Spleen (tissue), 7 donors: ENCODE data around the gene TUBB6.

Source experiments
- CTCF ChIP-seq, 11 experiments: fragments of 200-600 bp in 7 of 11; fragments of 450-650 bp in 4 of 11; sonication (generic) in 4 of 11; IDR thresholded peaks in 8 of 11; conservative IDR thresholded peaks in 3 of 11; 1 replicate in 7 of 11; 2 replicates in 4 of 11; pipeline versions ENCODE4 v1.4.0 to v1.8.0; 2016 to 2021; ENCODE audit warnings: antibody characterized with exemption in 11 of 11, inconsistent platforms in 4 of 11, mild to moderate bottlenecking in 1 of 11
- POLR2A ChIP-seq, 3 donors: fragments of 450-650 bp; IDR thresholded peaks; one replicate each; pipeline ENCODE4 v1.5.1; 2017; ENCODE audit warnings: antibody characterized with exemption in 3 of 3, mild to moderate bottlenecking in 1 of 3
- donor health status: DM: no; HTN: no; CAD: no; lungs with moderate emphysema.
- donor health status: DM: no; HTN: no; CAD: no.
- donor health status: DM: no; HTN: no; CAD: no.

- TF ChIP-seq CTCF (IDR thresholded peaks at IDR 0.05 in 8 of 11, conservative IDR thresholded peaks at IDR 0.05 in 3 of 11) (no peak), POLR2A (IDR thresholded peaks at IDR 0.05) (no peak)
Measured at GRCh38 chr18:12279781-12280531, 28.1 kb upstream of the TUBB6 start.
